WTC11 (cell line): ENCODE results near the gene TTC38.

Source experiments
- ATF2 ChIP-seq: sonication (generic); formaldehyde crosslinking; IDR thresholded peaks from 2 replicates; pipeline ENCODE4 v1.8.1; 2022; ENCODE audit warnings: low read depth, missing genetic modification reagents, borderline replicate concordance
- CTCF ChIP-seq: fragments of 200-600 bp; IDR thresholded peaks from 2 replicates; pipeline ENCODE4 v1.8.0; 2022; ENCODE audit warnings: antibody characterized with exemption
- E2F1 ChIP-seq: sonication (generic); formaldehyde crosslinking; IDR thresholded peaks from 2 replicates; pipeline ENCODE4 v1.8.0; 2022; ENCODE audit warnings: mild to moderate bottlenecking, missing genetic modification reagents
- FOXJ3 ChIP-seq: sonication (generic); formaldehyde crosslinking; IDR thresholded peaks from 2 replicates; pipeline ENCODE4 v1.9.0; 2021; ENCODE audit warnings: missing genetic modification reagents, mild to moderate bottlenecking, borderline replicate concordance
- IRF1 ChIP-seq: sonication (generic); formaldehyde crosslinking; IDR thresholded peaks from 2 replicates; pipeline ENCODE4 v1.8.0; 2023; ENCODE audit warnings: missing genetic modification reagents
- MAX ChIP-seq: sonication (generic); formaldehyde crosslinking; IDR thresholded peaks from 2 replicates; pipeline ENCODE4 v1.8.0; 2022; ENCODE audit warnings: mild to moderate bottlenecking, missing genetic modification reagents
- SP1 ChIP-seq: sonication (generic); formaldehyde crosslinking; conservative IDR thresholded peaks from 2 replicates; pipeline ENCODE4 v1.8.1; 2022; ENCODE audit warnings: missing genetic modification reagents
- ZNF263 ChIP-seq: sonication (generic); formaldehyde crosslinking; IDR thresholded peaks from 2 replicates; pipeline ENCODE4 v1.8.1; 2022; ENCODE audit warnings: low read depth, mild to moderate bottlenecking, moderate library complexity, missing genetic modification reagents
- ZNF512 ChIP-seq: sonication (generic); formaldehyde crosslinking; IDR thresholded peaks from 2 replicates; pipeline ENCODE4 v1.8.1; 2022; ENCODE audit warnings: missing genetic modification reagents, borderline replicate concordance

GRCh38 chr22:46318576-46318975, 50.8 kb downstream of the TTC38 start:
- TF ChIP-seq CTCF (no peak), IRF1 (CRISPR knock-in tag) (no peak), ATF2 (CRISPR knock-in tag) (no peak), E2F1 (CRISPR knock-in tag) (no peak), ZNF263 (CRISPR knock-in tag) (no peak), SP1 (CRISPR knock-in tag) (no peak), FOXJ3 (CRISPR knock-in tag) (no peak), ZNF512 (CRISPR knock-in tag) (no peak), MAX (no peak)
